Measurements from ENCODE around the gene KRTAP4-7.
"Not testable (repeated sequence)": the region's sequence is repeated elsewhere in the genome, so short reads cannot be mapped to it uniquely, and the experiment has no call there.

DNA sequence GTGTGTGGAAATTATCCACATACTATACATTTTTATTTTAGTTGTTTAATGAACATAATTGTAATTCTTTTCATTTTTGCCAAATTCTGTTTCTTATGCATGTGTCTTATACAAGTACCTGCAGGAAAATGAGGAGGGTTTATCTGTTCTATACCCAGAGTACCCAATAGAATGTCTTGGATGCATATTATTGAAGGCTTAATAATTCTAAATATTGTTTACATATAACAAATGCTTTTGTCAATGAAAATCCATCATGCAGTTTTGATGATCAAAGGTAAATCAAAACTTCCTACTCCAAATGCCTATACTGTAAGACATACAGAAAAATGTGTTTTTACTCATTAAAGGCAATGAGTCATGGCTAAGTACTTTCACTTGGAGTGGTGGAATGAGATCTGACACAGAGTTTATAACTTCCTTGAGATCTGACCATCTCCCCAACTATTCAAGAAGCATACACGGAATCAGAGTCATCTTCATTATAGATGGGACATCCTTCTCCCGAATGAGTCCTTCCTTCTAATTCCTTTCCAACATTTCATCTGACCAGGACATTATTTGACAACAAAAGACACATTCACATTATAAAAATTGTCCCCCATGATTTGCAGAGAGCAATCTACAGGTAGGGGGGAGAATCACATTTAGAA, 20.6 kb downstream of the KRTAP4-7 start:
- TF ChIP-seq EZH2 (IDR thresholded peaks at IDR 0.05; ENCODE audit: borderline replicate concordance): not testable (repeated sequence)
- TF ChIP-seq, protein P1, sequence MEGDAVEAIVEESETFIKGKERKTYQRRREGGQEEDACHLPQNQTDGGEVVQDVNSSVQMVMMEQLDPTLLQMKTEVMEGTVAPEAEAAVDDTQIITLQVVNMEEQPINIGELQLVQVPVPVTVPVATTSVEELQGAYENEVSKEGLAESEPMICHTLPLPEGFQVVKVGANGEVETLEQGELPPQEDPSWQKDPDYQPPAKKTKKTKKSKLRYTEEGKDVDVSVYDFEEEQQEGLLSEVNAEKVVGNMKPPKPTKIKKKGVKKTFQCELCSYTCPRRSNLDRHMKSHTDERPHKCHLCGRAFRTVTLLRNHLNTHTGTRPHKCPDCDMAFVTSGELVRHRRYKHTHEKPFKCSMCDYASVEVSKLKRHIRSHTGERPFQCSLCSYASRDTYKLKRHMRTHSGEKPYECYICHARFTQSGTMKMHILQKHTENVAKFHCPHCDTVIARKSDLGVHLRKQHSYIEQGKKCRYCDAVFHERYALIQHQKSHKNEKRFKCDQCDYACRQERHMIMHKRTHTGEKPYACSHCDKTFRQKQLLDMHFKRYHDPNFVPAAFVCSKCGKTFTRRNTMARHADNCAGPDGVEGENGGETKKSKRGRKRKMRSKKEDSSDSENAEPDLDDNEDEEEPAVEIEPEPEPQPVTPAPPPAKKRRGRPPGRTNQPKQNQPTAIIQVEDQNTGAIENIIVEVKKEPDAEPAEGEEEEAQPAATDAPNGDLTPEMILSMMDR (IDR thresholded peaks at IDR 0.05; ENCODE audit: poor library complexity): not testable (repeated sequence)
